ENCODE data around the gene SMU1. TPM values are rescaled to one million over a fixed set of nuclear protein-coding genes. Genes with fewer than 3 reads are reported as not detected.
"Not testable (repeated sequence)": the region's sequence is repeated elsewhere in the genome, so short reads cannot be mapped to it uniquely, and the experiment has no call there.

The SMU1 gene
- total RNA-seq, 1 donor from 2014 or later, result 25.2 TPM

GRCh38 chr9:33017283-33018041, 59.0 kb downstream of the SMU1 start:
- intact Hi-C loops (cut with micrococcal nuclease), result no loop called here

- intact Hi-C loops (cut with micrococcal nuclease), result no loop called here
Observed at GRCh38 chr9:33014665-33015014, 61.8 kb downstream of the SMU1 start.

- intact Hi-C loops (cut with micrococcal nuclease), result no loop called here
Observed at GRCh38 chr9:33013962-33014664, 62.4 kb downstream of the SMU1 start.

GRCh38 chr9:33012328-33013069, 64.0 kb downstream of the SMU1 start:
- intact Hi-C loops (cut with micrococcal nuclease), result no loop called here

GRCh38 chr9:33011831-33012230, 64.6 kb downstream of the SMU1 start:
- intact Hi-C loops (cut with micrococcal nuclease), result no loop called here

- intact Hi-C loops (cut with micrococcal nuclease), result no loop called here
Observed at GRCh38 chr9:33007755-33008154, 68.7 kb downstream of the SMU1 start.

GRCh38 chr9:33005335-33005734, 71.1 kb downstream of the SMU1 start:
- intact Hi-C loops (cut with micrococcal nuclease), result not testable (repeated sequence)

- intact Hi-C loops (cut with micrococcal nuclease), result loop anchor here (1.0 kb wide), 8 partner anchors 25 to 449 kb away; partner anchors contain the start of genes B4GALT1, BAG1, DNAJA1 and NDUFB6
Observed at GRCh38 chr9:33000682-33001055, 75.8 kb downstream of the SMU1 start.

- intact Hi-C loops (cut with micrococcal nuclease), result no loop called here
Observed at GRCh38 chr9:32992595-32993238, 83.8 kb downstream of the SMU1 start.

GRCh38 chr9:32991897-32992594, 84.4 kb downstream of the SMU1 start:
- intact Hi-C loops (cut with micrococcal nuclease), result no loop called here

Other genes with a start within 250 kb of the SMU1 start
- gene APTX, start 75.0 kb downstream of the SMU1 start, total RNA-seq, result 35.7 and 37.6 TPM in 2 replicates
- gene DNAJA1, start 51.4 kb downstream of the SMU1 start, total RNA-seq, result 199 and 212 TPM in 2 replicates
- gene B4GALT1, start 90.7 kb upstream of the SMU1 start, total RNA-seq, result 41.8 and 42.9 TPM in 2 replicates
- gene SPINK4, start 163.5 kb upstream of the SMU1 start, total RNA-seq, result not detected in 2 replicates
- 69.3 and 70.4 TPM in 2 replicates for gene BAG1, start 188.0 kb upstream of the SMU1 start, total RNA-seq
- gene CHMP5, start 188.4 kb upstream of the SMU1 start, total RNA-seq, result 48.4 and 51.5 TPM in 2 replicates
- 44.0 and 45.4 TPM in 2 replicates for gene NFX1, start 213.8 kb upstream of the SMU1 start, total RNA-seq